WTC11 (cell line): ENCODE results near the gene ARMC9. TPM values are rescaled to one million over a fixed set of nuclear protein-coding genes. Genes with fewer than 3 reads are reported as not detected.

Experiments used
- ATAC-seq: fragments of 200-7000 bp; cut with Tn5 transposase; 2 replicates; pipeline ENCODE4 v1.10.0; 2021; ENCODE audit warnings: mild to moderate bottlenecking, moderate library complexity
- CTCF ChIA-PET: fragments of 300-600 bp; sonication (Branson Sonifier 250); formaldehyde crosslinking; loops from one replicate; lab custom pipeline; 2021; ENCODE audit warnings: antibody characterized with exemption; lab: Charles Lee
- POLR2A ChIA-PET: fragments of 350-600 bp; sonication (Branson Sonifier 250); formaldehyde crosslinking; loops from one replicate; lab custom pipeline; 2021; ENCODE audit warnings: antibody characterized with exemption; lab: Charles Lee
- DNase-seq: peaks from one replicate; pipeline ENCODE4 v3.0.0; 2021; ENCODE audit warnings: low spot score
- H3K27ac Mint-ChIP-seq: 2 replicates; pipeline ENCODE4 v1.8.0; 2021; ENCODE audit warnings: mixed read lengths
- H3K27me3 Mint-ChIP-seq: 2 replicates; pipeline ENCODE4 v1.8.0; 2021; ENCODE audit warnings: low read depth, mild to moderate bottlenecking, moderate library complexity, mixed read lengths
- H3K36me3 Mint-ChIP-seq: 2 replicates; pipeline ENCODE4 v1.8.0; 2021; ENCODE audit warnings: mixed read lengths
- H3K4me1 Mint-ChIP-seq: 2 replicates; pipeline ENCODE4 v1.8.0; 2022; ENCODE audit warnings: mixed read lengths
- H3K4me3 Mint-ChIP-seq: 2 replicates; pipeline ENCODE4 v1.8.0; 2021; ENCODE audit warnings: mild to moderate bottlenecking, moderate library complexity, mixed read lengths
- H3K9me3 Mint-ChIP-seq: 2 replicates; pipeline ENCODE4 v1.8.0; 2021; ENCODE audit warnings: mixed read lengths
- ATF1 ChIP-seq: sonication (generic); formaldehyde crosslinking; IDR thresholded peaks from 2 replicates; pipeline ENCODE4 v1.8.1; 2023; ENCODE audit warnings: mild to moderate bottlenecking, moderate library complexity, missing genetic modification reagents
- ATF3 ChIP-seq: sonication (generic); formaldehyde crosslinking; conservative IDR thresholded peaks from 2 replicates; pipeline ENCODE4 v1.8.1; 2022; ENCODE audit warnings: mild to moderate bottlenecking, missing genetic modification reagents
- CREM ChIP-seq: sonication (generic); formaldehyde crosslinking; IDR thresholded peaks from 2 replicates; pipeline ENCODE4 v1.8.1; 2022; ENCODE audit warnings: mild to moderate bottlenecking, missing genetic modification reagents, moderate library complexity
- FOXK1 ChIP-seq: sonication (generic); formaldehyde crosslinking; IDR thresholded peaks from 2 replicates; pipeline ENCODE4 v1.8.0; 2022; ENCODE audit warnings: mild to moderate bottlenecking, moderate library complexity, missing genetic modification reagents
- GABPB1 ChIP-seq: sonication (generic); formaldehyde crosslinking; IDR thresholded peaks from 2 replicates; pipeline ENCODE4 v1.8.1; 2023; ENCODE audit warnings: mild to moderate bottlenecking, missing genetic modification reagents
- GTF2I ChIP-seq: fragments of 250-450 bp; sonication (Bioruptor Pico); conservative IDR thresholded peaks from 2 replicates; pipeline ENCODE4 v1.4.0; 2021; ENCODE audit warnings: mild to moderate bottlenecking
- KAT7 ChIP-seq: sonication (generic); formaldehyde crosslinking; IDR thresholded peaks from 2 replicates; pipeline ENCODE4 v1.8.1; 2023; ENCODE audit warnings: missing genetic modification reagents, mild to moderate bottlenecking, borderline replicate concordance
- MYBL2 ChIP-seq: sonication (generic); formaldehyde crosslinking; IDR thresholded peaks from 2 replicates; pipeline ENCODE4 v1.8.1; 2023; ENCODE audit warnings: mild to moderate bottlenecking, moderate library complexity, missing genetic modification reagents
- NFE2L1 ChIP-seq: sonication (generic); formaldehyde crosslinking; IDR thresholded peaks from 2 replicates; pipeline ENCODE4 v1.8.1; 2023; ENCODE audit warnings: missing genetic modification reagents
- NFYB ChIP-seq: sonication (generic); formaldehyde crosslinking; conservative IDR thresholded peaks from 2 replicates; pipeline ENCODE4 v1.8.0; 2022; ENCODE audit warnings: low read depth, missing genetic modification reagents
- NR1H2 ChIP-seq: sonication (generic); formaldehyde crosslinking; IDR thresholded peaks from 2 replicates; pipeline ENCODE4 v1.9.0; 2021; ENCODE audit warnings: mild to moderate bottlenecking, moderate library complexity, missing genetic modification reagents
- PREB ChIP-seq: sonication (generic); formaldehyde crosslinking; IDR thresholded peaks from 2 replicates; pipeline ENCODE4 v1.8.1; 2022; ENCODE audit warnings: mild to moderate bottlenecking, missing genetic modification reagents, moderate library complexity, borderline replicate concordance
- SMAD4 ChIP-seq: sonication (generic); formaldehyde crosslinking; IDR thresholded peaks from 2 replicates; pipeline ENCODE4 v1.8.0; 2022; ENCODE audit warnings: mild to moderate bottlenecking, missing genetic modification reagents
- SP1 ChIP-seq: sonication (generic); formaldehyde crosslinking; conservative IDR thresholded peaks from 2 replicates; pipeline ENCODE4 v1.8.1; 2022; ENCODE audit warnings: missing genetic modification reagents
- TCF7 ChIP-seq: sonication (generic); formaldehyde crosslinking; IDR thresholded peaks from 2 replicates; pipeline ENCODE4 v1.8.0; 2022; ENCODE audit warnings: mild to moderate bottlenecking, low read depth, missing genetic modification reagents, moderate library complexity
- TEAD4 ChIP-seq: sonication (generic); formaldehyde crosslinking; IDR thresholded peaks from 2 replicates; pipeline ENCODE4 v1.8.0; 2022; ENCODE audit warnings: mild to moderate bottlenecking, missing genetic modification reagents
- ZNF317 ChIP-seq: sonication (generic); formaldehyde crosslinking; IDR thresholded peaks from 2 replicates; pipeline ENCODE4 v1.8.1; 2023; ENCODE audit warnings: low read depth, mild to moderate bottlenecking, moderate library complexity, missing genetic modification reagents, borderline replicate concordance
- total RNA-seq: library from RNA; stranded (reverse); gene quantifications from 3 replicates; pipeline ENCODE4 v1.2.3, GENCODE V29; 2021
- TF ChIP-seq, protein P1 (sequence below): fragments of 200-600 bp; IDR thresholded peaks from 2 replicates; pipeline ENCODE4 v1.8.0; 2022; ENCODE audit warnings: antibody characterized with exemption
- TF ChIP-seq, protein P2 (sequence below): fragments of 250-450 bp; sonication (Bioruptor Pico); IDR thresholded peaks from 2 replicates; pipeline ENCODE4 v1.8.0; 2021; ENCODE audit warnings: mild to moderate bottlenecking
- TF ChIP-seq, protein P3 (sequence below): sonication (generic); formaldehyde crosslinking; IDR thresholded peaks from 2 replicates; pipeline ENCODE4 v1.8.1; 2023; ENCODE audit warnings: mild to moderate bottlenecking, missing genetic modification reagents, moderate library complexity
- TF ChIP-seq, protein P4 (sequence below): fragments of 250-450 bp; sonication (Bioruptor Pico); IDR thresholded peaks from 2 replicates; pipeline ENCODE4 v1.9.0; 2021; ENCODE audit warnings: mild to moderate bottlenecking

ARMC9 gene
- total RNA-seq, 1 experiment from 2014 or later, result 34.9 TPM

- TF ChIP-seq, protein P1, sequence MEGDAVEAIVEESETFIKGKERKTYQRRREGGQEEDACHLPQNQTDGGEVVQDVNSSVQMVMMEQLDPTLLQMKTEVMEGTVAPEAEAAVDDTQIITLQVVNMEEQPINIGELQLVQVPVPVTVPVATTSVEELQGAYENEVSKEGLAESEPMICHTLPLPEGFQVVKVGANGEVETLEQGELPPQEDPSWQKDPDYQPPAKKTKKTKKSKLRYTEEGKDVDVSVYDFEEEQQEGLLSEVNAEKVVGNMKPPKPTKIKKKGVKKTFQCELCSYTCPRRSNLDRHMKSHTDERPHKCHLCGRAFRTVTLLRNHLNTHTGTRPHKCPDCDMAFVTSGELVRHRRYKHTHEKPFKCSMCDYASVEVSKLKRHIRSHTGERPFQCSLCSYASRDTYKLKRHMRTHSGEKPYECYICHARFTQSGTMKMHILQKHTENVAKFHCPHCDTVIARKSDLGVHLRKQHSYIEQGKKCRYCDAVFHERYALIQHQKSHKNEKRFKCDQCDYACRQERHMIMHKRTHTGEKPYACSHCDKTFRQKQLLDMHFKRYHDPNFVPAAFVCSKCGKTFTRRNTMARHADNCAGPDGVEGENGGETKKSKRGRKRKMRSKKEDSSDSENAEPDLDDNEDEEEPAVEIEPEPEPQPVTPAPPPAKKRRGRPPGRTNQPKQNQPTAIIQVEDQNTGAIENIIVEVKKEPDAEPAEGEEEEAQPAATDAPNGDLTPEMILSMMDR, result no peak
Observed at GRCh38 chr2:231222318-231223000, 24.0 kb downstream of the ARMC9 start (continued).

DNA sequence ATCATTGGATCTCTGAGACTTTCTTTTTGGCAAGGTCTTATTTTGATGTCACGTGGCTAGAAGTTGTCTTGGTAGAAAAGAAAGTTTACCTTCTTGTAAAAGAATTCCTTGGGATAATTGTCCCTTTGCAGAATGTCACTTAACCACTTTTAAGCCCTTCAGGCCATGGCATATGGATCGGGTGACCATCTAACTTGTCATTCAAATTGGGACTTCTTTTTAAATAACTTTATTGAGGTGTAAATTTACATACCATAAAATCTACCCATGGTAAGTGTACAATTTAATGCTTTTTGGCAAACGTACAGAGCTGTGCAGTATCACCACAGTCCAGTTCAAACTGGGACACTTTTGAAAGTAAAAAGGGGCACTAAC is 24.6 kb downstream of the ARMC9 start:
- H3K4me1 Mint-ChIP-seq, result peaks cover 3% of the 10 kb centered on the region
- TF ChIP-seq, protein P2, sequence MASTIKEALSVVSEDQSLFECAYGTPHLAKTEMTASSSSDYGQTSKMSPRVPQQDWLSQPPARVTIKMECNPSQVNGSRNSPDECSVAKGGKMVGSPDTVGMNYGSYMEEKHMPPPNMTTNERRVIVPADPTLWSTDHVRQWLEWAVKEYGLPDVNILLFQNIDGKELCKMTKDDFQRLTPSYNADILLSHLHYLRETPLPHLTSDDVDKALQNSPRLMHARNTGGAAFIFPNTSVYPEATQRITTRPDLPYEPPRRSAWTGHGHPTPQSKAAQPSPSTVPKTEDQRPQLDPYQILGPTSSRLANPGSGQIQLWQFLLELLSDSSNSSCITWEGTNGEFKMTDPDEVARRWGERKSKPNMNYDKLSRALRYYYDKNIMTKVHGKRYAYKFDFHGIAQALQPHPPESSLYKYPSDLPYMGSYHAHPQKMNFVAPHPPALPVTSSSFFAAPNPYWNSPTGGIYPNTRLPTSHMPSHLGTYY, result no peak
- TF ChIP-seq GTF2I (CRISPR knock-in tag) (no peak), SP1 (CRISPR knock-in tag) (no peak), SMAD4 (CRISPR knock-in tag) (no peak), ATF1 (no peak), NR1H2 (CRISPR knock-in tag) (no peak), MYBL2 (CRISPR knock-in tag) (no peak), NFYB (CRISPR knock-in tag) (no peak), PREB (CRISPR knock-in tag) (no peak), ATF3 (CRISPR knock-in tag) (no peak)
- TF ChIP-seq, protein P3, sequence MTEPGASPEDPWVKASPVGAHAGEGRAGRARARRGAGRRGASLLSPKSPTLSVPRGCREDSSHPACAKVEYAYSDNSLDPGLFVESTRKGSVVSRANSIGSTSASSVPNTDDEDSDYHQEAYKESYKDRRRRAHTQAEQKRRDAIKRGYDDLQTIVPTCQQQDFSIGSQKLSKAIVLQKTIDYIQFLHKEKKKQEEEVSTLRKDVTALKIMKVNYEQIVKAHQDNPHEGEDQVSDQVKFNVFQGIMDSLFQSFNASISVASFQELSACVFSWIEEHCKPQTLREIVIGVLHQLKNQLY (CRISPR knock-in tag), result no peak
- TF ChIP-seq, all 79 proteins: peak for 0
- H3K4me3 Mint-ChIP-seq, result no peak overlapping the region
- DNase-seq (no peak), ATAC-seq (no peak)
- H3K27me3 Mint-ChIP-seq, result no peaks in the 10 kb centered on the region
- CTCF ChIA-PET, result interaction anchor here (0.7 to 2.3 kb wide), 4 partner anchors 74 to 229 kb away, joined by 4 to 5 read pairs (median 4); no protein-coding TSS in a partner anchor
- peaks cover 33% of the 10 kb centered on the region for H3K36me3 Mint-ChIP-seq
- H3K9me3 Mint-ChIP-seq, result no peaks in the 10 kb centered on the region
- POLR2A ChIA-PET, result no interaction called here
- H3K27ac Mint-ChIP-seq, result no peak overlapping the region

GRCh38 chr2:231223458-231223976 is 25.1 kb downstream of the ARMC9 start:
- TF ChIP-seq FOXK1 (CRISPR knock-in tag), result no peak
- TF ChIP-seq TEAD4 (CRISPR knock-in tag), result no peak
- TF ChIP-seq, protein P4, sequence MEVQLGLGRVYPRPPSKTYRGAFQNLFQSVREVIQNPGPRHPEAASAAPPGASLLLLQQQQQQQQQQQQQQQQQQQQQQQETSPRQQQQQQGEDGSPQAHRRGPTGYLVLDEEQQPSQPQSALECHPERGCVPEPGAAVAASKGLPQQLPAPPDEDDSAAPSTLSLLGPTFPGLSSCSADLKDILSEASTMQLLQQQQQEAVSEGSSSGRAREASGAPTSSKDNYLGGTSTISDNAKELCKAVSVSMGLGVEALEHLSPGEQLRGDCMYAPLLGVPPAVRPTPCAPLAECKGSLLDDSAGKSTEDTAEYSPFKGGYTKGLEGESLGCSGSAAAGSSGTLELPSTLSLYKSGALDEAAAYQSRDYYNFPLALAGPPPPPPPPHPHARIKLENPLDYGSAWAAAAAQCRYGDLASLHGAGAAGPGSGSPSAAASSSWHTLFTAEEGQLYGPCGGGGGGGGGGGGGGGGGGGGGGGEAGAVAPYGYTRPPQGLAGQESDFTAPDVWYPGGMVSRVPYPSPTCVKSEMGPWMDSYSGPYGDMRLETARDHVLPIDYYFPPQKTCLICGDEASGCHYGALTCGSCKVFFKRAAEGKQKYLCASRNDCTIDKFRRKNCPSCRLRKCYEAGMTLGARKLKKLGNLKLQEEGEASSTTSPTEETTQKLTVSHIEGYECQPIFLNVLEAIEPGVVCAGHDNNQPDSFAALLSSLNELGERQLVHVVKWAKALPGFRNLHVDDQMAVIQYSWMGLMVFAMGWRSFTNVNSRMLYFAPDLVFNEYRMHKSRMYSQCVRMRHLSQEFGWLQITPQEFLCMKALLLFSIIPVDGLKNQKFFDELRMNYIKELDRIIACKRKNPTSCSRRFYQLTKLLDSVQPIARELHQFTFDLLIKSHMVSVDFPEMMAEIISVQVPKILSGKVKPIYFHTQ (CRISPR knock-in tag), result no peak
- TF ChIP-seq KAT7 (CRISPR knock-in tag), result no peak
- TF ChIP-seq NFYB (CRISPR knock-in tag), result no peak
- TF ChIP-seq NFE2L1, result no peak
- no peak for TF ChIP-seq CREM (CRISPR knock-in tag)
- no peak for TF ChIP-seq ATF3 (CRISPR knock-in tag)
- TF ChIP-seq ZNF317 (CRISPR knock-in tag), result no peak
- TF ChIP-seq TCF7, result no peak
- TF ChIP-seq GABPB1 (CRISPR knock-in tag), result no peak
- CTCF ChIA-PET, result interaction anchor here (0.5 to 2.3 kb wide), 4 partner anchors 73 to 228 kb away, joined by 3 to 5 read pairs (median 4); no protein-coding TSS in a partner anchor
- POLR2A ChIA-PET, result interaction anchor here (0.5 to 0.7 kb wide), 2 partner anchors 133 to 324 kb away, joined by 3 to 5 read pairs; no protein-coding TSS in a partner anchor
- Mint-ChIP-seq H3K4me3 (no peak overlapping the region), H3K4me1 (peaks cover 9% of the 10 kb centered on the region), H3K27me3 (no peaks in the 10 kb centered on the region), H3K27ac (peak overlapping the region; percentile 21; the same call in 1 of the 2 replicates), H3K36me3 (peaks cover 30% of the 10 kb centered on the region), H3K9me3 (no peaks in the 10 kb centered on the region)
- DNase-seq, result no peak
- no peak for ATAC-seq
